ENCODE results near the gene RHBDF1. TPM values are rescaled to one million over a fixed set of nuclear protein-coding genes. Genes with fewer than 3 reads are reported as not detected.

RHBDF1 gene
- total RNA-seq, 1 experiment from 2014 or later = 26.3 TPM

DNA sequence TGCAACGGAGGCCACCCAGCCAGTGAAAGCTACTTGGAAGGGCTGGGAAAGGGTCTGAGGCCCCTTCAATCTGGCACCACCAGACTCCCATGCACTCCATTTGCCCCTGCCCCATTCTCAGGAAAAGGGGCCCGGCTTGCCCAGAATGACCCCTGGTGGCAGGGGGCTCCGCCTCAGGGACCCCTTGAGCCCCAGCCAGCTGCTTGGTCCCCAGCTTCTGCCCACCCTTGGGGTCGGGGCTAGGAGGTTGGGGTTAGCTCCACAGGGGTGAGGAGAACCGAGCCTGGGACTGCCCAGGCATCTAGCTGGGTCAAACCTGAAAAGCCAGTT lies 1.3 kb downstream of the RHBDF1 start:
- H4K20me1 ChIP-seq (ENCODE audit: low read length) = no peaks in the 10 kb centered on the region
- H3K4me3 ChIP-seq (ENCODE audit: low read length) = peak overlapping the region; percentile 73
- BruUV-seq (replicated peaks) = no TSS peak
- H3K9ac ChIP-seq (ENCODE audit: low read length) = peak overlapping the region; percentile 65
- H3K27me3 ChIP-seq (ENCODE audit: low read length) = no peaks in the 10 kb centered on the region
- H2AFZ ChIP-seq (ENCODE audit: low read length) = peak overlapping the region; percentile 55; the same call in 1 of the 2 replicates
- peak overlapping the region; percentile 97 for H3K4me2 ChIP-seq (ENCODE audit: low read length)
- no peaks in the 10 kb centered on the region for H3F3A ChIP-seq (ENCODE audit: low read length, unreplicated experiment)
- no peak for TF ChIP-seq EZH2phosphoT487 (IDR thresholded peaks at IDR 0.05; ENCODE audit: borderline replicate concordance, low read length)
- TF ChIP-seq, protein P1, sequence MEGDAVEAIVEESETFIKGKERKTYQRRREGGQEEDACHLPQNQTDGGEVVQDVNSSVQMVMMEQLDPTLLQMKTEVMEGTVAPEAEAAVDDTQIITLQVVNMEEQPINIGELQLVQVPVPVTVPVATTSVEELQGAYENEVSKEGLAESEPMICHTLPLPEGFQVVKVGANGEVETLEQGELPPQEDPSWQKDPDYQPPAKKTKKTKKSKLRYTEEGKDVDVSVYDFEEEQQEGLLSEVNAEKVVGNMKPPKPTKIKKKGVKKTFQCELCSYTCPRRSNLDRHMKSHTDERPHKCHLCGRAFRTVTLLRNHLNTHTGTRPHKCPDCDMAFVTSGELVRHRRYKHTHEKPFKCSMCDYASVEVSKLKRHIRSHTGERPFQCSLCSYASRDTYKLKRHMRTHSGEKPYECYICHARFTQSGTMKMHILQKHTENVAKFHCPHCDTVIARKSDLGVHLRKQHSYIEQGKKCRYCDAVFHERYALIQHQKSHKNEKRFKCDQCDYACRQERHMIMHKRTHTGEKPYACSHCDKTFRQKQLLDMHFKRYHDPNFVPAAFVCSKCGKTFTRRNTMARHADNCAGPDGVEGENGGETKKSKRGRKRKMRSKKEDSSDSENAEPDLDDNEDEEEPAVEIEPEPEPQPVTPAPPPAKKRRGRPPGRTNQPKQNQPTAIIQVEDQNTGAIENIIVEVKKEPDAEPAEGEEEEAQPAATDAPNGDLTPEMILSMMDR (conservative IDR thresholded peaks at IDR 0.05; ENCODE audit: low read depth, low read length) = no peak
- TF ChIP-seq EZH2 (IDR thresholded peaks at IDR 0.05; ENCODE audit: low read length, unreplicated experiment) = no peak
- H3K27ac ChIP-seq (ENCODE audit: low read length) = peak overlapping the region; percentile 62
- no peak for DNase-seq
- no peak for ATAC-seq
- POLR2A ChIA-PET (ENCODE audit: unreplicated experiment) = no interaction called here
- CTCF ChIA-PET = no interaction called here
- H3K9me2 ChIP-seq (replicated peaks; ENCODE audit: low read length) = no peaks in the 10 kb centered on the region
- H3K36me3 ChIP-seq (ENCODE audit: low read depth, low read length) = no peaks in the 10 kb centered on the region
- peaks cover 26% of the 10 kb centered on the region for H3K4me1 ChIP-seq (ENCODE audit: insufficient read depth, low read length)
- H3K79me2 ChIP-seq (ENCODE audit: low read length) = peaks cover 22% of the 10 kb centered on the region
- no peaks in the 10 kb centered on the region for H3K9me3 ChIP-seq (ENCODE audit: low read length)
- intact Hi-C loops (cut with micrococcal nuclease) = no loop called here

DNA sequence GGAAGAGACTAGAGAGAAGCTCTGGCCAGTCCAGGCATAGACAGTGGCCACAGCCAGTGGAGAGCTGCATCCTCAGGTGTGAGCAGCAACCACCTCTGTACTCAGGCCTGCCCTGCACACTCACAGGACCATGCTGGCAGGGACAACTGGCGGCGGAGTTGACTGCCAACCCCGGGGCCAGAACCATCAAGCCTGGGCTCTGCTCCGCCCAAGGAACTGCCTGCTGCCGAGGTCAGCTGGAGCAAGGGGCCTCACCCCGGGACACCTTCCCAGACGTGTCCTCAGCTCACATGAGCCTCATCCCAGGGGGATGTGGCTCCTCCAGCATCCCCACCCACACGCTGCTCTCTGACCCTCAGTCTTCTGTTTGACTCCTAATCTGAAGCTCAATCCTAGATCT lies 3.2 kb downstream of the RHBDF1 start:
- no peak for TF ChIP-seq EZH2 (IDR thresholded peaks at IDR 0.05; ENCODE audit: low read length, unreplicated experiment)
- TF ChIP-seq, protein P1 (conservative IDR thresholded peaks at IDR 0.05; ENCODE audit: low read depth, low read length) = no peak
- TF ChIP-seq EZH2phosphoT487 (IDR thresholded peaks at IDR 0.05; ENCODE audit: borderline replicate concordance, low read length) = no peak
- Histone ChIP-seq H3K4me3 (ENCODE audit: low read length) (no peak overlapping the region), H4K20me1 (ENCODE audit: low read length) (no peaks in the 10 kb centered on the region), H3F3A (ENCODE audit: low read length, unreplicated experiment) (no peaks in the 10 kb centered on the region), H3K9me3 (ENCODE audit: low read length) (no peaks in the 10 kb centered on the region), H2AFZ (ENCODE audit: low read length) (no peak overlapping the region), H3K27me3 (ENCODE audit: low read length) (no peaks in the 10 kb centered on the region), H3K9ac (ENCODE audit: low read length) (no peak overlapping the region), H3K9me2 (replicated peaks; ENCODE audit: low read length) (no peaks in the 10 kb centered on the region), H3K27ac (ENCODE audit: low read length) (no peak overlapping the region), H3K4me1 (ENCODE audit: insufficient read depth, low read length) (peaks cover 26% of the 10 kb centered on the region), H3K79me2 (ENCODE audit: low read length) (peaks cover 22% of the 10 kb centered on the region), H3K36me3 (ENCODE audit: low read depth, low read length) (no peaks in the 10 kb centered on the region), H3K4me2 (ENCODE audit: low read length) (no peak overlapping the region)
- no TSS peak for BruUV-seq (replicated peaks)
- CTCF ChIA-PET = no interaction called here
- ATAC-seq (no peak), DNase-seq (no peak)
- intact Hi-C loops (cut with micrococcal nuclease) = no loop called here
- POLR2A ChIA-PET (ENCODE audit: unreplicated experiment) = no interaction called here

DNA sequence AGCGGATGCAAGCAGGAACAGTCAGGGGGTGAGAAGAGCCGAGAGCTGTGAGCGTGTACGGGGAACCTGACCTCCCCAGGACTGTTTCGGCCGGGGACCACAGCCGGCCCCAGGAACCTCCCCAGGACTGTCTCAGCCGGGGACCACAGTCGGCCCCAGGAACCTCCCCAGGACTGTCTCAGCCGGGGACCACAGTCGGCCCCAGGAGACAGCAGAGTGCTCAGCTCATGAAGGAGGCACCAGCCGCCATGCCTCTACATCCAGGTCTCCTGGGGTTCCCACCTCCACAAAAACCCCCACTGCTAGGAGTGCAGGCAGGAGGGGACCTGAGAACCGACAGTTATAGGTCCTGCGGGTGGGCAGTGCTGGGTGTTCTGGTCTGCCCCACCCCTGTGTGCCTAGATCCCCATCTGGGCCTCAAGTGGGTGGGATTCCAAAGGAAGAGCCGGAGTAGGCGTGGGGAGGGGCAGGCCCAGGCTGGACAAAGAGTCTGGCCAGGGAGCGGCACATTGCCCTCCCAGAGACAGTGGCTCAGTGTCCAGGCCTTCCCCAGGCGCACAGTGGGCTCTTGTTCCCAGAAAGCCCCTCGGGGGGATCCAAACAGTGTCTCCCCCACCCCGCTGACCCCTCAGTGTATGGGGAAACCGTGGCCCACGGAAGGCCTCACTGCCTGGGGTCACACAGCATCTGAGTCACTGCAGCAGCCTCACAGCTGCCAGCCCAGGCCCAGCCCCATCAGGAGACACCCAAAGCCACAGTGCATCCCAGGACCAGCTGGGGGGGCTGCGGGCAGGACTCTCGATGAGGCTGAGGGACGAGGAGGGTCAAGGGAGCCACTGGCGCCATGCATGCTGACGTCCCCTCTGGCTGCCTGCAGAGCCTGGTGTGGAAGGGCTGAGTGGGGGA lies 4.3 kb downstream of the RHBDF1 start:
- no peaks in the 10 kb centered on the region for H3K9me2 ChIP-seq (replicated peaks; ENCODE audit: low read length)
- CTCF ChIA-PET = no interaction called here
- no peak for ATAC-seq
- H3K4me1 ChIP-seq (ENCODE audit: insufficient read depth, low read length) = peaks cover 26% of the 10 kb centered on the region
- H3K4me3 ChIP-seq (ENCODE audit: low read length) = no peak overlapping the region
- DNase-seq = no peak
- no peak overlapping the region for H3K27ac ChIP-seq (ENCODE audit: low read length)
- TF ChIP-seq, protein P1 (conservative IDR thresholded peaks at IDR 0.05; ENCODE audit: low read depth, low read length) = no peak
- TF ChIP-seq EZH2phosphoT487 (IDR thresholded peaks at IDR 0.05; ENCODE audit: borderline replicate concordance, low read length) (no peak), EZH2 (IDR thresholded peaks at IDR 0.05; ENCODE audit: low read length, unreplicated experiment) (no peak)
- H3K79me2 ChIP-seq (ENCODE audit: low read length) = peaks cover 22% of the 10 kb centered on the region
- H3K27me3 ChIP-seq (ENCODE audit: low read length) = no peaks in the 10 kb centered on the region
- no peaks in the 10 kb centered on the region for H3K36me3 ChIP-seq (ENCODE audit: low read depth, low read length)
- intact Hi-C loops (cut with micrococcal nuclease) = no loop called here
- H2AFZ ChIP-seq (ENCODE audit: low read length) = no peak overlapping the region
- BruUV-seq (replicated peaks) = no TSS peak
- no peaks in the 10 kb centered on the region for H3K9me3 ChIP-seq (ENCODE audit: low read length)
- no peaks in the 10 kb centered on the region for H3F3A ChIP-seq (ENCODE audit: low read length, unreplicated experiment)
- POLR2A ChIA-PET (ENCODE audit: unreplicated experiment) = no interaction called here
- no peaks in the 10 kb centered on the region for H4K20me1 ChIP-seq (ENCODE audit: low read length)
- no peak overlapping the region for H3K4me2 ChIP-seq (ENCODE audit: low read length)
- H3K9ac ChIP-seq (ENCODE audit: low read length) = no peak overlapping the region
